ENCODE data around the gene FBXL22. TPM values are rescaled to one million over a fixed set of nuclear protein-coding genes. Genes with fewer than 3 reads are reported as not detected.

The FBXL22 gene
- total RNA-seq, 4 donors from 2014 or later: 0.19 to 6.5 (median 3.1) TPM

DNA sequence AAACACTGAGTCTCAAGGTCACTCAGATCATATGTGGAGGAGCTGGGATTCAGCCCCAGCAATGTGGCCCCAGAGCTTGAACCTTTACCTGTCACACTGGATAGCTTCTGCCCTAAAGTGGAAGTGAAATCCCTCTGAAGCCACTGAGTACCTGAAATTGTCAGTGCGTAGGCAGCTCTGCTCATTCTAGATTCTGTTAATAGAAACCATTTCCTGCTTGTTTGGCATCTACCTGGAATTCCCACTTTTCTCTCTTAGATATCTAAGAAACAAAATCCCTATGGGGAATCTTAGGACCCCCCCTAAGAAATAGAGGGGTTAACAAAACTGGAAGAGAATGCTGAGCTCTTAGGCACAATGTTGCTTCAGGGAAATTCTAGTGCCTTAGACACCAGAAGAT, 29.8 kb downstream of the FBXL22 start:
- no peak for DNase-seq
- TF ChIP-seq POLR2A (IDR thresholded peaks at IDR 0.05): no peak
- TF ChIP-seq, protein P1, sequence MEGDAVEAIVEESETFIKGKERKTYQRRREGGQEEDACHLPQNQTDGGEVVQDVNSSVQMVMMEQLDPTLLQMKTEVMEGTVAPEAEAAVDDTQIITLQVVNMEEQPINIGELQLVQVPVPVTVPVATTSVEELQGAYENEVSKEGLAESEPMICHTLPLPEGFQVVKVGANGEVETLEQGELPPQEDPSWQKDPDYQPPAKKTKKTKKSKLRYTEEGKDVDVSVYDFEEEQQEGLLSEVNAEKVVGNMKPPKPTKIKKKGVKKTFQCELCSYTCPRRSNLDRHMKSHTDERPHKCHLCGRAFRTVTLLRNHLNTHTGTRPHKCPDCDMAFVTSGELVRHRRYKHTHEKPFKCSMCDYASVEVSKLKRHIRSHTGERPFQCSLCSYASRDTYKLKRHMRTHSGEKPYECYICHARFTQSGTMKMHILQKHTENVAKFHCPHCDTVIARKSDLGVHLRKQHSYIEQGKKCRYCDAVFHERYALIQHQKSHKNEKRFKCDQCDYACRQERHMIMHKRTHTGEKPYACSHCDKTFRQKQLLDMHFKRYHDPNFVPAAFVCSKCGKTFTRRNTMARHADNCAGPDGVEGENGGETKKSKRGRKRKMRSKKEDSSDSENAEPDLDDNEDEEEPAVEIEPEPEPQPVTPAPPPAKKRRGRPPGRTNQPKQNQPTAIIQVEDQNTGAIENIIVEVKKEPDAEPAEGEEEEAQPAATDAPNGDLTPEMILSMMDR (IDR thresholded peaks at IDR 0.05): no peak
- 86 to 100% methylated on average over 1 of the region's 1 CpG for WGBS, 2 donors
- no peaks in the 10 kb centered on the region for H3K4me1 ChIP-seq
- H3K4me3 ChIP-seq: no peak overlapping the region
- intact Hi-C loops (cut with DNase I): no loop called here
- no peaks in the 10 kb centered on the region for H3K27me3 ChIP-seq
- H3K36me3 ChIP-seq: peaks cover 13 to 100% (median 38%) of the 10 kb centered on the region in 3 donors
- no peak overlapping the region for H3K27ac ChIP-seq
- H3K9me3 ChIP-seq: no peaks in the 10 kb centered on the region

DNA sequence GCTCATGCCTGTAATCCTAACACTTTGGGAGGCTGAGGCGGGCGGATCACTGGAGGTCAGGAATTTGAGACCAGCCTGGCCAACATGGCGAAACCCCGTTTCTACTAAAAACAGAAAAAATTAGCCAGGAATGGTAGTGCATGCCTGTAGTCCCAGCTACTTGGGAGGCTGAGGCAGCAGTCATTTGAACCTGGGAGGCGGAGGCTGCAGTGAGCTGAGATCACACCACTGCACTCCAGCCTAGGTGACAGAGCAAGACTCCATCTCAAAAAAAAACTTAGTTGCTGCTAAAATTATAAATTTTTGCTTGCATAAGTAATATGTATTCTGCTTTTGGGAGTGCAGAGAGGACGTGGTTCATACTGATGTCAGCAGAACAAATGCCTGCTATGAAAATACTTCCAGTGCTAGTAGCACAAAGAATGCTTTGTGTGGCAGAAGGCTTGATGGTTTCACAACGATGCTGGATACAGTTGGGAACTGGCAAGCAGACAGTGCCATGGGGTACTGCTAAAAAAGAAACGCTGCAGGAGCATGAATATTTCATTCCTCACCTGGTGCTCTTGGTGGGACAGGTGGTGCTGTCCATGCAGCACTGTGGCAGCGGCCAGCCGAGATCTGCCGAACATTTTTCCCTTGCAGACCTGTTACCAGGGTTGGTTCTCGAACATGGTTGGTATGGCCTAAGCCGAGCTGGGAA, 31.1 kb downstream of the FBXL22 start:
- Histone ChIP-seq H3K4me1 (no peaks in the 10 kb centered on the region), H3K36me3 (peaks cover 13 to 100% (median 42%) of the 10 kb centered on the region in 3 donors), H3K4me3 (no peak overlapping the region), H3K9me3 (no peaks in the 10 kb centered on the region), H3K27me3 (no peaks in the 10 kb centered on the region), H3K27ac (no peak overlapping the region)
- intact Hi-C loops (cut with DNase I): no loop called here
- no peak for DNase-seq
- WGBS, 2 donors: 93 to 94% methylated on average over 13 of the region's 13 CpGs
- TF ChIP-seq, protein P1 (IDR thresholded peaks at IDR 0.05): no peak
- no peak for TF ChIP-seq POLR2A (IDR thresholded peaks at IDR 0.05)

DNA sequence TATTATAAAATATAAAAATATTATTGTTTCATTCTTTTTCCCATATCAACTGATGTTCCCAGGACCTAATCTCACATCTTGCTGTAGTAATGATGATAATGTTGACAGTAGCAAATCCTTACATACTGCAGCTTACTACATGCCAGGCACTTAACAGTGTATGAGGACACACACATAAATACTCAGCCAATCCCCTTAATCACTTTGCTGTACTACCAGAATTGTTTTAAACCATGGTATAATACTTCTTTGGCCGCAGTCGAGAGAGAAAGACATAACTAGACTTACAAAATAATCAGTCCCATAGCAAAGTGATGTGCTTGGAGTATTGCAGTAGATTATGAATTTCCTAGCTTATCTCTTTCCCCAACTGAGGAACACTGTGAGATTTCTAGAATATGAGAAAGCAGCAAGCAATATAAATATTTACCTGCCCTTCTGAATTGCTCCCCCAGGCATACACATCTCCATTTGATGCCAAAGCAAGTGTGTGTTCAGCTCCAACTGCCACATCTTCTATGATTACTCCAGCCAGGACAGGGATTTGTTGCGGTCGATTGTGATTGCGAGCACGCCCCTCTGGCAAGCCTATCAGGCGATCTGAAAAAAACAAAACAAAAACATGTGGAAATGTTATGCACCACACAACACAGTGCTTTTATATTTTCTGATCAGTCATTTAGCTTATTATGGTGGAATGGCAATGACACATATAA, 33.0 kb downstream of the FBXL22 start:
- no peak for TF ChIP-seq POLR2A (IDR thresholded peaks at IDR 0.05)
- TF ChIP-seq, protein P1 (IDR thresholded peaks at IDR 0.05): no peak
- WGBS, 2 donors: 89 to 91% methylated on average over 7 of the region's 7 CpGs
- Histone ChIP-seq H3K9me3 (no peaks in the 10 kb centered on the region), H3K4me3 (peak overlapping the region in 1 of 4 donors; percentile 9), H3K4me1 (no peaks in the 10 kb centered on the region), H3K36me3 (peaks cover 13 to 100% (median 33%) of the 10 kb centered on the region in 3 donors), H3K27ac (peak overlapping the region in 1 of 4 donors; percentile 14), H3K27me3 (no peaks in the 10 kb centered on the region)
- no peak for DNase-seq
- intact Hi-C loops (cut with DNase I): no loop called here

DNA sequence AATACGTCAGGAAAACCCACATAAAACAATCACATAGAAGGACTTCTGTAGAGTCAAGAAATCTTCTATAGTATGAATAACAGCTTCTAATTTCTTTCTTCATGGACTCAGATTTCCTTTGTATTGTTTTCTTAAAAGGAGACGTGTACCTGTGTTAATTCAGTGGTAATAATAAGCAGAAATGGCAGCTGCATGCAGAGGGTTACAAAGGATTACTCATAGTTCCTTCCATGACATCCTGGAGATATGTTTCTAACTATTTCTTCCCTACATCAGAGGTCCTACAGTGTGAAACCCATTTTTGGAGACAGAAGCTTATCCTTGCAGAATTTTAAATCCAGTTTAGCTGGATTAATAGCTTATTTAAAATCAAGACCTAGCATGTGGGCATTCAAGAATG, 36.1 kb downstream of the FBXL22 start:
- Histone ChIP-seq H3K27me3 (no peaks in the 10 kb centered on the region), H3K9me3 (no peaks in the 10 kb centered on the region), H3K4me1 (no peaks in the 10 kb centered on the region), H3K4me3 (no peak overlapping the region), H3K36me3 (peaks cover 2 to 100% (median 20%) of the 10 kb centered on the region in 3 donors), H3K27ac (no peak overlapping the region)
- DNase-seq: no peak
- no peak for TF ChIP-seq POLR2A (IDR thresholded peaks at IDR 0.05)
- TF ChIP-seq, protein P1 (IDR thresholded peaks at IDR 0.05): no peak
- intact Hi-C loops (cut with DNase I): no loop called here
- 86 to 90% methylated on average over 2 of the region's 2 CpGs for WGBS, 2 donors

DNA sequence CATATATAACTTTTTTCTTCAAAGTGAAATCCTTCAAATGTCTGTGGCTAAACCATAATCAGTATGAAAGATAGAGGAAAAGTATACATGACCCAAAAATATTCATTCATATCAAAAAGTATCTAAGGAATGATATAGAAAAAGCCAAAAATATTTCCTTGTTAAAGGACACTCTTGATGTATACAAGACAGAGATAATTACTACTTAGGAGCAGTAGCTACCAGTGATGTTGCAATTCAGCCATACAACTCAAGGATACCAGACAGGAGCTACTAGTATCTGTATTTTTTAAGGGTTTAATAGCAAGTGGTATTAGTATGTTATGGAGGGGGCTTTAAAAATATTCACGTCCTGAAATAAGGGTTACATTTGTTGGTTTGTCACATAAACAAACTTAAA, 37.0 kb downstream of the FBXL22 start:
- Histone ChIP-seq H3K4me1 (no peaks in the 10 kb centered on the region), H3K9me3 (no peaks in the 10 kb centered on the region), H3K27me3 (no peaks in the 10 kb centered on the region), H3K27ac (no peak overlapping the region), H3K36me3 (peaks cover 0 to 100% (median 14%) of the 10 kb centered on the region in 3 donors), H3K4me3 (no peak overlapping the region)
- intact Hi-C loops (cut with DNase I): no loop called here
- DNase-seq: no peak
- TF ChIP-seq, protein P1 (IDR thresholded peaks at IDR 0.05): no peak
- TF ChIP-seq POLR2A (IDR thresholded peaks at IDR 0.05): no peak
- 87 to 88% methylated on average over 1 of the region's 1 CpG for WGBS, 2 donors
